Left ventricle myocardium superior (tissue), 1 donor: ENCODE results near the gene KRT20. TPM values are rescaled to one million over a fixed set of nuclear protein-coding genes. Genes with fewer than 3 reads are reported as not detected.

ENCODE experiments used
- ATAC-seq: fragments of 200-7000 bp; cut with Tn5 transposase; one replicate; pipeline ENCODE4 v1.9.1; 2020; ENCODE audit warnings: mild to moderate bottlenecking, moderate library complexity
- DNase-seq: peaks from one replicate; pipeline ENCODE4 v3.0.0-alpha.2; 2020
- intact Hi-C: fragments of 100-400 bp; cut with micrococcal nuclease; formaldehyde crosslinking; loops from one replicate; pipeline ENCODE4 v1.11.0; 2022
- total RNA-seq: library from RNA; stranded (reverse); fragmentation: NEBNext Ultra II Directional; extraction: Animal tissue kit (Norgen Biotek cat#: 25700); gene quantifications from one replicate; pipeline ENCODE4 v1.2.1, GENCODE V29; 2021
- donor health status: DM: no; HTN: yes; CAD: no; lungs with severe emphysema.

KRT20 gene
- total RNA-seq, 1 donor from 2014 or later = not detected

DNA sequence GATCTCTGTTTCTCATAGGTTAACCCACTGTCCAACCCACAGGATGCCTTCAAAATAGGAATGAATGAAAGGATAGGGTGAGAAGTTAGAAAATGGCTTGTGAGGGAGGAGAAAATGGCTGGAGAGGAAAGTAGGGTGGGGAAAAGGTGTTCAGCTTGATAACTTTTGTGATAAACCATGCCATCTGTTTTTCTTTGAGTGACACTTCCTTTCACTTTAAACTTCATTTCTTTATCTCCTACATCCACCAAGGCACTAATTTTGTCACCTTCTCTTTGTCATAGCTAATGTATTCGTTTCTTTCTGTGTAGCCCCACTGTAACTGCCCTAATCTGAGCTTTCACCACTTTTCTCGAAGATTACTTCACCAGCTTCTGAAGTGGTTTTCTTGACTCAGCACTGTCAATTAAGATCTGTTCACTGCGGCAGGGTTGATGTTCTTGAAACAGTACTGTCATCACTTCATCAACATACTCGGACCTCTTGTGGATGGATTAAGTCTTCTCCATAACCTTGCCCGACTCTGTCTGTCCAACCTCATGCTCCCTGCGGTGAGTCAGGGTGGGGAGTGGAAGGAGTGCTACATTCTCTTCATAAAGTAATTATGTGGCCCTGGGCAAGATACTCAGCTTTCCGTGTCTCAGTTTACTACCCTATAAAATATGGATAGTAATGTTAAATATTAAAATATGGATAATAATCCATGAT, 57.1 kb downstream of the KRT20 start:
- DNase-seq (no peak), ATAC-seq (peak; percentile 36)
- intact Hi-C loops = no loop called here

Other genes starting within 250 kb of the KRT20 start
- 59.8 TPM for gene SMARCE1, start 237.4 kb downstream of the KRT20 start, total RNA-seq
- gene KRT222, start 220.1 kb downstream of the KRT20 start, total RNA-seq = not detected
- not detected for gene KRT24, start 181.5 kb downstream of the KRT20 start, total RNA-seq
- gene KRT25, start 129.9 kb downstream of the KRT20 start, total RNA-seq = not detected
- gene KRT26, start 113.0 kb downstream of the KRT20 start, total RNA-seq = not detected
- not detected for gene KRT27, start 102.7 kb downstream of the KRT20 start, total RNA-seq
- not detected for gene KRT28, start 85.3 kb downstream of the KRT20 start, total RNA-seq
- gene KRT10, start 62.6 kb downstream of the KRT20 start, total RNA-seq = 51.3 TPM
- gene KRT12, start 18.0 kb downstream of the KRT20 start, total RNA-seq = not detected
- gene KRT23, start 52.4 kb upstream of the KRT20 start, total RNA-seq = not detected
- gene KRT39, start 81.7 kb upstream of the KRT20 start, total RNA-seq = not detected
- not detected for gene KRT40, start 99.1 kb upstream of the KRT20 start, total RNA-seq
- not detected for gene KRTAP3-3, start 108.9 kb upstream of the KRT20 start, total RNA-seq
- not detected for gene KRTAP3-2, start 114.7 kb upstream of the KRT20 start, total RNA-seq
- not detected for gene KRTAP3-1, start 123.9 kb upstream of the KRT20 start, total RNA-seq
- not detected for gene KRTAP1-5, start 142.0 kb upstream of the KRT20 start, total RNA-seq
- gene KRTAP1-4, start 145.0 kb upstream of the KRT20 start, total RNA-seq = not detected
- gene KRTAP1-3, start 149.6 kb upstream of the KRT20 start, total RNA-seq = not detected
- gene KRTAP1-1, start 156.2 kb upstream of the KRT20 start, total RNA-seq = not detected
- not detected for gene KRTAP2-1, start 162.1 kb upstream of the KRT20 start, total RNA-seq
- not detected for gene KRTAP2-2, start 170.0 kb upstream of the KRT20 start, total RNA-seq
- not detected for gene KRTAP2-3, start 174.9 kb upstream of the KRT20 start, total RNA-seq
- not detected for gene KRTAP2-4, start 180.6 kb upstream of the KRT20 start, total RNA-seq
- gene KRTAP4-7, start 198.9 kb upstream of the KRT20 start, total RNA-seq = not detected
- gene KRTAP4-8, start 212.9 kb upstream of the KRT20 start, total RNA-seq = not detected
- gene KRTAP4-16, start 217.0 kb upstream of the KRT20 start, total RNA-seq = not detected
- not detected for gene KRTAP4-9, start 220.1 kb upstream of the KRT20 start, total RNA-seq
- not detected for gene KRTAP4-11, start 233.1 kb upstream of the KRT20 start, total RNA-seq
- gene KRTAP4-12, start 238.9 kb upstream of the KRT20 start, total RNA-seq = not detected